GM12865 (cell line): ENCODE measurements around the gene NKIRAS2.

ENCODE experiments used
- DNase-seq: peaks from one replicate; pipeline ENCODE4 v3.0.0; 2010; ENCODE audit warnings: low read depth
- H3K4me3 ChIP-seq: 2 replicates; pipeline ENCODE4 v1.5.1; 2011; ENCODE audit warnings: mild to moderate bottlenecking, low read depth, low read length, control low read depth
- CTCF ChIP-seq: IDR thresholded peaks from 2 replicates; pipeline ENCODE4 v1.5.1; 2011; ENCODE audit warnings: low read length, control low read depth, low read depth, inconsistent platforms; ENCODE audit not compliant: insufficient read depth; ENCODE audit errors: missing control alignments

NKIRAS2 gene

GRCh38 chr17:42050393-42051012 lies 30.6 kb downstream of the NKIRAS2 start, which contains the start of gene C17orf113:
Gene C17orf113, minus strand, starts transcription at chr17:42050601. Its CDS starts 7,225 bp downstream, at chr17:42043376.
- TF ChIP-seq CTCF: peak; percentile 40
- peak within 1 kb of the TSS; percentile 49 for H3K4me3 ChIP-seq
- DNase-seq: peak; percentile 53

- no peak for TF ChIP-seq CTCF
- H3K4me3 ChIP-seq: no peak overlapping the region
- no peak for DNase-seq
These were observed 31.1 kb downstream of the NKIRAS2 start for GRCh38 chr17:42051013-42051400.

GRCh38 chr17:42051645-42052044 lies 31.8 kb downstream of the NKIRAS2 start:
- DNase-seq: no peak
- no peak overlapping the region for H3K4me3 ChIP-seq
- no peak for TF ChIP-seq CTCF

GRCh38 chr17:42052346-42052877 lies 32.5 kb downstream of the NKIRAS2 start:
- no peak overlapping the region for H3K4me3 ChIP-seq
- no peak for TF ChIP-seq CTCF
- no peak for DNase-seq

- TF ChIP-seq CTCF: no peak
- no peak overlapping the region for H3K4me3 ChIP-seq
- DNase-seq: no peak
These were observed 34.0 kb downstream of the NKIRAS2 start for GRCh38 chr17:42053731-42054500.

GRCh38 chr17:42055027-42055426 lies 35.1 kb downstream of the NKIRAS2 start:
- no peak for TF ChIP-seq CTCF
- no peak for DNase-seq
- H3K4me3 ChIP-seq: no peak overlapping the region
